ENCODE data around the gene REXO1.
"Not testable (repeated sequence)": the region's sequence is repeated elsewhere in the genome, so short reads cannot be mapped to it uniquely, and the experiment has no call there.

REXO1 gene

GRCh38 chr19:1882786-1883692 lies 34.8 kb upstream of the REXO1 start:
- H2AFZ ChIP-seq (ENCODE audit: low read length) = no peak overlapping the region
- no peaks in the 10 kb centered on the region for H3K9me3 ChIP-seq (replicated peaks; ENCODE audit: insufficient read depth, low read length)
- H3K27ac ChIP-seq (ENCODE audit: low read length) = no peak overlapping the region
- H3K9ac ChIP-seq (ENCODE audit: low read length) = no peak overlapping the region
- no peaks in the 10 kb centered on the region for H3K36me3 ChIP-seq (replicated peaks; ENCODE audit: insufficient read depth, low read length)
- DNase-seq = no peak
- peak overlapping the region; percentile 93; the same call in 1 of the 2 replicates for H3K4me2 ChIP-seq (ENCODE audit: low read depth, low read length)
- no peaks in the 10 kb centered on the region for H3F3A ChIP-seq (ENCODE audit: insufficient read depth, low read length)
- TF ChIP-seq EZH2 (optimal IDR thresholded peaks at IDR 0.05; ENCODE audit: low read depth, low read length) = no peak
- TF ChIP-seq, protein P1, sequence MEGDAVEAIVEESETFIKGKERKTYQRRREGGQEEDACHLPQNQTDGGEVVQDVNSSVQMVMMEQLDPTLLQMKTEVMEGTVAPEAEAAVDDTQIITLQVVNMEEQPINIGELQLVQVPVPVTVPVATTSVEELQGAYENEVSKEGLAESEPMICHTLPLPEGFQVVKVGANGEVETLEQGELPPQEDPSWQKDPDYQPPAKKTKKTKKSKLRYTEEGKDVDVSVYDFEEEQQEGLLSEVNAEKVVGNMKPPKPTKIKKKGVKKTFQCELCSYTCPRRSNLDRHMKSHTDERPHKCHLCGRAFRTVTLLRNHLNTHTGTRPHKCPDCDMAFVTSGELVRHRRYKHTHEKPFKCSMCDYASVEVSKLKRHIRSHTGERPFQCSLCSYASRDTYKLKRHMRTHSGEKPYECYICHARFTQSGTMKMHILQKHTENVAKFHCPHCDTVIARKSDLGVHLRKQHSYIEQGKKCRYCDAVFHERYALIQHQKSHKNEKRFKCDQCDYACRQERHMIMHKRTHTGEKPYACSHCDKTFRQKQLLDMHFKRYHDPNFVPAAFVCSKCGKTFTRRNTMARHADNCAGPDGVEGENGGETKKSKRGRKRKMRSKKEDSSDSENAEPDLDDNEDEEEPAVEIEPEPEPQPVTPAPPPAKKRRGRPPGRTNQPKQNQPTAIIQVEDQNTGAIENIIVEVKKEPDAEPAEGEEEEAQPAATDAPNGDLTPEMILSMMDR (IDR thresholded peaks at IDR 0.05; ENCODE audit: low read length) = no peak
- TF ChIP-seq EZH2phosphoT487 (IDR thresholded peaks at IDR 0.05; ENCODE audit: low read length) = no peak
- H3K27me3 ChIP-seq (replicated peaks; ENCODE audit: insufficient read depth, low read length) = no peaks in the 10 kb centered on the region
- peaks cover 46% of the 10 kb centered on the region for H3K79me2 ChIP-seq (ENCODE audit: low read length)
- H3K9me2 ChIP-seq (replicated peaks; ENCODE audit: insufficient read depth, low read length) = no peaks in the 10 kb centered on the region
- no peak overlapping the region for H3K4me3 ChIP-seq (ENCODE audit: low read length)
- H4K20me1 ChIP-seq (ENCODE audit: insufficient read depth, low read length) = 0 out of 2 replicates have a peak, but pooled peaks cover 6% of the 10 kb centered on the region
- peaks cover 10% of the 10 kb centered on the region for H3K4me1 ChIP-seq (ENCODE audit: low read length)

DNA sequence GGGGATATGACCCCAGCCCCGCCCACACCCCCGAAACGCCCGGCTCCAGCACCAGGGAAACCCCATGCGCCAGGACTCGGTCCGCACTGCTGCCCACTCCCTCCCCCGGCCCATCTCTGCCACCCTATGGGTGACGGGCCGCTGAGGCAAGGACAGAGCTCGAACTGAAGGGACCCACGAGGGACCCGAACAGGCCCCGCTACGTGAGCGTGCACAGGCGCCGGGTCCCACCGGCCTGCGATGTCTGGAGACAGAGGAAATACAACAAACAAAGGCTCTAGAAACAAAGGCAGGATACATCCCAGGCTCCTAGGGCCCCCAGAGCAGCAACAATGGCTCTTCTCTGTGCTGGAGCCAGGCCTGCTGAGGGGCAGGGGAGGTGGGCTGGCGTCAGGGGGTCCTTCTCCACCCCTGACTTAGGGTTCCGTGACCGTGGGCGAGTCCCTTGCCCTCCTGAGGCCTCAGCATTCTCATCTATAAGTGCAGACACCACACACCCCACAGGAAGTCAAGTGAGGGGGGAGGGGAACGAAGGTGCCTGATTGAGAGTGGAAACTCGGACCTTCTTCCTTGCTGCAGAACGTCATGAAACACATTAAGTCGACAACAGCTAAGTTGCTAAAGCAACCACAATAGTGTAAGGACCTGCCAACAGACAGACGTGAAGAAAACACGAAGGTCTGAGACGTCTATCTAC lies 34.0 kb upstream of the REXO1 start:
- Histone ChIP-seq H4K20me1 (ENCODE audit: insufficient read depth, low read length) (0 out of 2 replicates have a peak, but pooled peaks cover 6% of the 10 kb centered on the region), H2AFZ (ENCODE audit: low read length) (no peak overlapping the region), H3F3A (ENCODE audit: insufficient read depth, low read length) (no peaks in the 10 kb centered on the region), H3K4me3 (ENCODE audit: low read length) (no peak overlapping the region), H3K27ac (ENCODE audit: low read length) (no peak overlapping the region), H3K27me3 (replicated peaks; ENCODE audit: insufficient read depth, low read length) (no peaks in the 10 kb centered on the region), H3K9me3 (replicated peaks; ENCODE audit: insufficient read depth, low read length) (no peaks in the 10 kb centered on the region), H3K4me1 (ENCODE audit: low read length) (peaks cover 10% of the 10 kb centered on the region), H3K4me2 (ENCODE audit: low read depth, low read length) (no peak overlapping the region), H3K36me3 (replicated peaks; ENCODE audit: insufficient read depth, low read length) (no peaks in the 10 kb centered on the region), H3K79me2 (ENCODE audit: low read length) (peaks cover 46% of the 10 kb centered on the region), H3K9ac (ENCODE audit: low read length) (no peak overlapping the region), H3K9me2 (replicated peaks; ENCODE audit: insufficient read depth, low read length) (no peaks in the 10 kb centered on the region)
- DNase-seq = no peak
- TF ChIP-seq EZH2phosphoT487 (IDR thresholded peaks at IDR 0.05; ENCODE audit: low read length) (no peak), EZH2 (optimal IDR thresholded peaks at IDR 0.05; ENCODE audit: low read depth, low read length) (no peak)
- TF ChIP-seq, protein P1 (IDR thresholded peaks at IDR 0.05; ENCODE audit: low read length) = no peak

GRCh38 chr19:1881393-1882088 lies 33.3 kb upstream of the REXO1 start:
- not testable (repeated sequence) for H2AFZ ChIP-seq (ENCODE audit: low read length); H3K9me3 ChIP-seq (replicated peaks; ENCODE audit: insufficient read depth, low read length); H3K36me3 ChIP-seq (replicated peaks; ENCODE audit: insufficient read depth, low read length); H3K27ac ChIP-seq (ENCODE audit: low read length); H3F3A ChIP-seq (ENCODE audit: insufficient read depth, low read length); H4K20me1 ChIP-seq (ENCODE audit: insufficient read depth, low read length); H3K4me3 ChIP-seq (ENCODE audit: low read length); H3K4me2 ChIP-seq (ENCODE audit: low read depth, low read length); H3K27me3 ChIP-seq (replicated peaks; ENCODE audit: insufficient read depth, low read length); DNase-seq; H3K9me2 ChIP-seq (replicated peaks; ENCODE audit: insufficient read depth, low read length); H3K9ac ChIP-seq (ENCODE audit: low read length)
- peaks cover 49% of the 10 kb centered on the region for H3K79me2 ChIP-seq (ENCODE audit: low read length)
- peaks cover 11% of the 10 kb centered on the region for H3K4me1 ChIP-seq (ENCODE audit: low read length)

All from MM.1S (cell line).